GM13977 (cell line): Measurements from ENCODE around the gene EHD1.

Source experiments
- DNase-seq: peaks from one replicate; pipeline ENCODE4 v3.0.0; 2012; ENCODE audit warnings: low spot score
- CTCF ChIP-seq: IDR thresholded peaks from 2 replicates; pipeline ENCODE4 v1.5.1; 2012; ENCODE audit warnings: mild to moderate bottlenecking, control low read depth; ENCODE audit not compliant: insufficient read depth; ENCODE audit errors: extremely low read depth, missing control alignments
- in situ Hi-C: fragments of 300-500 bp; cut with MboI; formaldehyde crosslinking; loops from one replicate; pipeline ENCODE4 v1.12.0; 2022; ENCODE audit warnings: low sequenced_read_pairs, low pct_unique_long_range_greater_than_20kb, mixed read lengths, inconsistent platforms; ENCODE audit not compliant: unreplicated experiment

EHD1 gene

GRCh38 chr11:64831411-64831891 lies 47.0 kb downstream of the EHD1 start:
- in situ Hi-C loops = no loop called here
- no peak for TF ChIP-seq CTCF
- DNase-seq = no peak

- no peak for TF ChIP-seq CTCF
- in situ Hi-C loops = no loop called here
- no peak for DNase-seq
Measured at GRCh38 chr11:64829536-64830251, 48.7 kb downstream of the EHD1 start.

- TF ChIP-seq CTCF = no peak
- in situ Hi-C loops = no loop called here
- no peak for DNase-seq
Measured at GRCh38 chr11:64827451-64827839, 51.0 kb downstream of the EHD1 start.

GRCh38 chr11:64826578-64827450 lies 51.6 kb downstream of the EHD1 start:
- TF ChIP-seq CTCF = no peak
- no peak for DNase-seq
- in situ Hi-C loops = no loop called here

- DNase-seq = no peak
- TF ChIP-seq CTCF = no peak
- in situ Hi-C loops = no loop called here
Measured at GRCh38 chr11:64826062-64826461, 52.4 kb downstream of the EHD1 start.

- no peak for TF ChIP-seq CTCF
- no peak for DNase-seq
- in situ Hi-C loops = no loop called here
Measured at GRCh38 chr11:64823568-64824119, 54.8 kb downstream of the EHD1 start.
